DMS 273 treated with DMSO at 0.1 percent for 48 hours (cell line): ENCODE data around the gene ALLC.

Experiments used
- DNase-seq: peaks from one replicate; lab custom pipeline; 2025; lab: John Stamatoyannopoulos, UW

ALLC gene

DNA sequence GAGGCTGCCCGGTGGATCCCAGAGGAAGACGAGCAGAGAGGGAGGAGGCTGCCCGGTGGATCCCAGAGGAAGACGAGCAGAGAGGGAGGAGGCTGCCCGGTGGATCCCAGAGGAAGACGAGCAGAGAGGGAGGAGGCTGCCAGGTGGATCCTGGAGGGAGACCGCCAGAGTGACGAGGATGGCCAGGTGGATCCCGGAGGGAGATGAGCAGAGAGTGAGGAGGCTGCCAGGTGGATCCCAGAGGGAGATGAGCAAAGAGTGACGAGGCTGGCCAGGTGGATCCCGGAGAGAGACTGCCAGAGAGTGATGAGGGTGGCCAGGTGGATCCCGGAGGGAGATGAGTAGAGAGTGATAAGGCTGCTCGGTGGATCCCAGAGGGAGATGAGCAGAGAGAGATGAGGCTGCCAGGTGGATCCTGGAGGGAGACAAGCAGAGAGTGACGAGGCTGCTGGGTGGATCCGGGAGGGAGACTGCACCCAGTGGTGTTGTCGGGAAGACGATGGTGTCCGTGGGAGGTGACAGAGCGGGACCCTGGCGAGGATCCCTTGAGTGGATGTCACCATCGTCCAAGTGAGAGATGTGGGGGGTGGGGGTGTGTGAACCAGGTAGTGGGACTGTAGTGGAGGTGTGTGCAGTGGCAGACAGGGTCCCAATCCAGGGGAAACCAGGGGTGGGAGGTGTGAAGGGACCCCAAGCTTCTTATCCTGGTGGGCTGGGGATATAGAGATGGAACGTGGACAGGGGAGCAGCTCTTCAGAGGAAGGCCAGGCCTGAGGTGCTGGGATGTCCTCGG is 67.7 kb downstream of the ALLC start:
- no peak for DNase-seq

DNA sequence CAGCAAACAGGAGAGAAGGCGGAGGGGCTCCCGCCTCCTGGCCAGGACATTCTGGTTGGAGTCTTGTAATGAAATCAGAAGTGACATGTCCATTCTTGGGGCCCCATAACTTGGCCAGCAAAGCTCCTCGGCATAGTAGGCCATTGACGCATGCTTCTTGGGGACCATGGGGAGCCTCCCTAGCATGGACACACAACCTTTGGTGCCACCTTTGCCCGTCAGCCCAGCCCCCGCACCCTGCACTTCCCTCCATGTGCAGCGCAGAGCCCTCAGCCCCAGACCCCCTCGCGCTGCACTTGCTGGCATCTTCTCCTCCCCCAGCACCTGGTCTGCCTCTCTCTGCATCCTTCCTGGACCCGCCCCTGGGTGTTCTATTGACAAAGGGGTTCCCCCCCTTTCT is 68.5 kb downstream of the ALLC start:
- DNase-seq: no peak

DNA sequence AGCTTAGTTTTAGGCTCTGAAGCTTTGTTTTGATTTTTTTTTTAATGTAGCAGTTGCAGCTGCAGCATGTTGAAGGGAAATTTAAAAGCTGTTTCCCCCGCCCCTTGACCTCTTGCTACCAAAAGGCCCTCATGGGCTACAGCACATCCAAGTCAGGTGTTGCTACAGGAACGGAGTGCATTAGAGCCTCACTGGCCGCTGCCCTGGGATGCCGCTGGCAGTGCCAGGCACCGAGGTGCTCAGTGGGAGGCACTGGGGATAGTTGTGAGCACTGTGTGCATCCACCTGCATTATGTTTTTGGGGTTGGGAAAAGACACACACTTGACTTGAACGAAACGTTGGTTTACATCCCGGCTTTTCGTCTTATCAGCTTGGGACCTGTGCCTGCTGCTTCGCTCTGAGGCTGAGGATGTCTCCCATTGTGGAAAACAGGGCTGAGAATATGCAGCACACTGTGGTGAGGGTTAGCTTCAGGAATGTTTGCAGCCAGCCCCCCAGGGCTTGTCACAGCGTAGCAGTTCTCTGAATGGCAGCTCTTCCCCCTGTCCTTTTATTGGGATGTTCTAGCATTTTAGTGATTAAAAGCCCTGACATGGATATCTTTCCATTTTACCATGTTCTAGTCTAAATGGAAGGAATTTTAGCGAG is 69.5 kb downstream of the ALLC start:
- DNase-seq: no peak

DNA sequence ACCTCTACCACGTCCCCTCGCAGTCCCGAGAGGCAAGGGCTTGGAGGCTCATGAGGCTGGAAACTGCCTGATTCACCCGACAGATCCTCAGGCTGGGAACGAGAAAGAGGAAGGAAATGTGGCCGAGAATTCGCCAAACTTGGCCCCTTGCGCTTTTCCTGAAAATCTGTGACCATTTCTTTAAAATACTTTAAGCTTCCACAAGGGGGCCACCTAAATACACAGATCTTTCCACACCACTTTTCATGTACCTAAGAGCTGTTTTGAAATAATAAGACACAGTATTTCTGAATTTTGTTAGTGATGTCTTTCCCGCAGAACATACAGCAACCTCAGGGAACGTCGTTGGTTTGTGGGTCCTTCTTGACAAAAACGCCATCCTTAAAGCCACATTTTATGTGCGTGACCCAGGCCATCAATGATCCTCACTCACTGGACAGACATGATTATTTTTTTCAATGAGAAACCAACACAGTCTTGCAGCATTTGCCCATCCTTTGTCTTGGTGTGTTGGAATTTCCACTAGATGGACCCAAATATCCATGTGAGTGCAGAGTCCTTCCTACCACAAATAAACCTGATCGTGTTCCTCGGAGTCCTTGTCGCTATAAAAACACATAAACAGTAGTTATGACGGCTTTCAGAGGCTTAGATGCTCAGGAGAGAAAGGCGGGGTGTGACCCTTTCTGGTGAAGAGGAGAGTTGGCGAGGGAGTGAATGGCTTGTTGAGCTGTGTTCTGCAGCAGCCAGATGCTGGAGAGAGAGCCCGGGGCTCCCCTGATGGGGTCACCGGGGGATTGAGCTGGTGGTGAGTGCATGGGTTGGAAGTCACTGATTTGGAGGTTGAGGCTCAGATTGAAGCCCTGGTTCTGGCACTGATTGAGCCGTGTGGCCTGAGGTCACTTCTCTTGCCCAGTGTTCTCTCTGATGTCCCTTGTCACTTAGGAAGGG is 70.4 kb downstream of the ALLC start:
- DNase-seq: no peak

DNA sequence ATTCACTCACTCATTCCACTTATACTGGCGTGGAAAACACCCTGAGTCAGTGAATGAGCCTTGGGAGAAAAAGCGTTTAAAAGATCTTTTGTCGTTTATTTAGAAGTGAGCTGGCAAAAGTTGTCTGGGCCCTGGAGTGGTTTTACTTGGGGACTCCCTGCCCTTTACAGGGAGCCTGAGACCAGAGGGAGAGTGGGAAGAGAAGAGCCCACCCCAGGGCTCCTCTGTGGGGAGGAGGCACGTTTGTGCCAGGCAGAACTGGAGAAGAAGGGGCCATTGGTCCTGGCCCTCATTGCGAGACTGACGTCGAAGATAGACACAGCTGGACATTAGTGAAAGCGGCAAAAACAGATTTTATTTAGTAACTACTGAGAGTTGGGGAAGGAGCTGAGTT is 71.1 kb downstream of the ALLC start:
- no peak for DNase-seq

DNA sequence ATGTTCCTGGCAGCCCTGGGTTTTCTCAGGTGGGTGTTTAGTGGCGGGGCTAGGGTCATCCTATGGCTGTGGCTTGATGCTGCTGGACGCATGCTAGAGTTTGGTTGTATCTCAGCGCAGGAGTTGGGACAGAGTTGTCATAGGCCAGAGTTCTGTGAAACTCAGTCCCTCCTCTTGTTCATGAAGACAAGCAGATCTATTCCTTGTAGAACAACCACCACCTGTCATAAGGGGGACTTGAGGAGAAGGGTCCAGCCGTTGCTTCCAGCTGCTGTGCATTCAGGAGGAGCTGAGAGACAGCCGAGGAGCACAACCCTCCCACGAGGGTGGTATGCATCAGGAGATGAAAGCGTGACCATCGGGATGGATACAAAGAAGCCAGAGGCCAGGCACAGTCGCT is 71.8 kb downstream of the ALLC start:
- no peak for DNase-seq

DNA sequence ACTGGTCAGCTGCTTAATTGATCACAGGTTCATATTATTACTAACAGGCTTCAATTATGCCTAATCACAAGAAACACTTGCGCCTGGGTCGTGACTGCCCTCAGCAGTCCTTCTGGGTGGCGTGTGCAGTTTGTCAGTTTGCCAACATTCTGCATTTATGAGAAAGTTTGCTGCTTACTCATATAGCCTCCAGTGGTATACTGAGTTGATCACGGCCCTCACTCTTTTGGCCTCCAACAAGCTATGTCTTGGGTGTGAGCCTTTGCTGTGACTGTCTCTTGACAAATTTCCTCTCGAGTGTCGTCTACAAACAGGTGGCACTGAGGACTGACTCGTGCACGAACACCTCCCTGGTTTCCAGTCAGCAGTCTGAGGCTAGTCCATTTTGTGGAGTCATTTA is 72.6 kb downstream of the ALLC start:
- no peak for DNase-seq

DNA sequence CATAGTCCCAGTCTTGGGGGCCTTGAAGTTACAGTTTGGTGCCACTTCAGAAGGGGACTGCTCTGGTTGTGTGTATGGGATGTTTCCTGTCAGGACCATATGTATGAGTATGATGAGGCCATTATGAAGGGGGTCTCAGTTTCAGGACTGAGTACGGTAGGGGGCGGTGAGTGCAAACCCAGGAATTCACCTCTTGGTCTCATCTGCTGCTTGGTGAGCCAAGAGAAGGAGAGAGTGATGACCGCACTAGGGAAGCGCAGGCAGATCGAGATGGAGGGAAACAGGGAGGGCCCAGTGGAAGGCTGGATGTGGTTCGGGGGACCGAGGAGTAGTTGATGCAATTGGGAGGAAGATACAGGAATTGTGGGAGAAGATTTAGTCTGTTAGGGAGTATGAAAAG is 73.8 kb downstream of the ALLC start:
- DNase-seq: no peak

DNA sequence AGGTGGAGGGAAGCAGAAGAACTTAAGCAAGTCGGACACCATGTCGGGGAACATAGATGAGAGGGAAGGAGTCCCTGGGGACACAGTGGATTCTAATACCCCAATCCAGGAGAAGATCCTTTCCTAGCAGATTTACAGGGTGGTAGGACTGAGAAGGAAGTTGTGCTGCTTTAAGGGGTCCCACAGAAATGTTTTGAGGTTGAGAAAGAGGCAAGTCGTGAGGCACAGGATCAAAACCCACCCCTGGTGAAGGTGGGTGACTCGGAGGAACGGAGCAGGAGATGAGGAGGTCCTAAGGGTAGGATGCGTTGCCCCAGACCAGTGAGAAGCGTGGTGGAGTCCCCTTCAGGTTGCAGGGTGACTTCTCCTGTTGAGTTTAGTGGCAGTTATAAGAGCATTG is 78.1 kb downstream of the ALLC start:
- DNase-seq: no peak

DNA sequence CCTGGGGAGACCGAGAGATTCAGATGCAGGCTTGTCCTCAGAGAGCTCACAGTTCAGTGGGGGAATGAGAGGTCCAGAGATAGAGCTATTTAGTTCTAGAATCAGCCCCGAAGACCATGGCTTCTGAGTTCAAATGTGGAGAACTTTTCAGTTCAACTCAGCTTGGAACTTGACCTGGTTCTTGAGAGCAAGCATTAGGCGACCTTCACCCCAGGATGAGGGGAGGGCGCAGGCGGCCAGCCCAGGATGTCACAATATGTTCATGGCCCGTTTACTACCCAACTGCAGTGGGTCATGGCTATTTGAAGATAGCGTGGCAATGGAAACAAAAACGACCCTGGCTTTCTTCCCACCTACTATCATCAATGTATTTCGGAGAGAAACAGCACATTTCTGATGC is 79.1 kb downstream of the ALLC start:
- DNase-seq: no peak

DNA sequence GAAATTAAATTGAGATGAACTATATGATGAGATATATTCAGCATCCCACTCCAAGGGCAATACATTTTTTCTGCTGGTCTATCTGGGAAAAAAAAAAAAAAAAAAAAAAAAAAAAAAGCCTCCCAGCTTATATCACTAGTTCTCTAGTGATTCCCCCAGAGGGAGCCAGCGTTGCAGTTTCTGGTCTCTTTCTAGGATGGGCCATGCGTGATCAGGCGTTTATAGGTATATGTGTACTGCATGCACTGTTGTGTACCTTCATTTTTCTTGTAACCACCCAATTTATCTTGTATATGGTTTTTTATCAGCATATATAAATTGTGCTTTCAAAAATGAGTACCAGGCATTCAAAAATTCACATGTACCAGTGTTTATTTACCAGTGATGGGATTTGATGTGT is 80.5 kb downstream of the ALLC start:
- DNase-seq: peak; percentile 2

DNA sequence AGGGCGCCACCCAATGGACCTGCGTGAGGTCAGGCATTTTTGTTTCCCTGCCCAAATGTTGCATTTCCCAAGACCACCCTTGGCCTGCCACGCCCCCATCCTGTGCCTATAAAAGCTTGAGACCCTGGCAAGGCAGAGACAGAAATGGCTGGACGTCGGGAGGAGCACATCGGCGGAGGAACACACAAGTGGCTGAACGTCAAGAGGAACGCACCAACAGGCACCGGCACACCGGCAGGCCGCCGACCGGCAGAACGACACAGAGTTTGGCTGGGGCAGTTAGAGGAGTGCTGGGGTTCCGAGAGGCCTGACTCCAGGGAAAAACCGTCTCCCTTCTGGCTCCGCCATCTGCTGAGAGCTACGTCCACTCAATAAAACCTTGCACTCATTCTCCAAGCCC is 81.3 kb downstream of the ALLC start:
- DNase-seq: no peak

DNA sequence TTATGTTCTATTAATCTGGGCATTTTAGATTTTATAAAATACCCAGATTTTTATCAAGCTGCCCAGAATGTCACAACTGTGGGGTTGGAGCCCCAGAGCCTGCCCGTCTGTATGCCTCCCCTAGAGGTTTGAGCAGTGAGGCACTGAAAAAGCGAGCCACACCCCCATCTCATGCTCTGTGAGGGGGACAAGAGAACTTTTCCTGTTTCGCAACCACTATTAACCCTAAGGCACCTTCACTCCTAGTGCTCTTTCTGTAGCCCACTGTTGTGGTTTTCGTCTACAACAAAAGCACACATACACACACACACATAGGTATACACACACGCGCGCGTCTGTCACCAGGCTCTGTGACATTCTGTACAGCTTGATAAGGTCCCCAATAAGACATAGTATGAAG is 83.4 kb downstream of the ALLC start:
- no peak for DNase-seq

DNA sequence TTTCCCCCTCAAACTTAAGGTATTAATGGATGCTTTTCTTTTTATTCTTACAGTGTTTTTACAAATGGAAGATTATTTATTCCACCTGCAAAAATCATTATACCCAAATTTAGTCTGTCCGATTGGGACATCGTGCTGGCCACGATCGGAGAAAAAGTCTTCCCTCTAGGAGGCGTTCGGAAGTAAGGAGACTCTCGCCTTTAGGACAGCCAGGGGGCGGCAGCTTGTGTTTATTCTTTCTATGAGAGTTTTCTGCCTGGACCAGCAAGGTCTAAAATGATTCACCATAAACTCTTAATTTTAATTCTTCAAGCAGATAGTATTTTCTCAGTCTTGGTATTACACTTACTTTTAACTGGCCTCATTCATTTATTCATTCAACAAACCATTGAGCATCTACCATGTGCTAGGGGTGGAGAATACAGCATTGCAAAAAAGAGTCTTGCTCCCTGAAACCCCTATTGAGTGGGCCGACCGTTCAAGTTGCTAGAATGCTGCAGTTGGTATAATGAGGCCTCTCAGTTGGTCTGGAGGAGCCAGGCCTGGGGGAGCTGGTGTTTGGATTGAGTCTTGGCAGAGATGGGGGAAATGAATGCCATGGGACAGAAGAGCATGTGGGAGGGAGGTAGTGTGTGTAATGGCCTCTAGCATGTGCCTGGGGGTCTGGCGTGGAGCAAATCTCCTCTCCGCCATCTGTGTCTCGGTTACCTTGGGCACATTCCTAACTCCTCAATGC is 84.0 kb downstream of the ALLC start:
- DNase-seq: no peak

DNA sequence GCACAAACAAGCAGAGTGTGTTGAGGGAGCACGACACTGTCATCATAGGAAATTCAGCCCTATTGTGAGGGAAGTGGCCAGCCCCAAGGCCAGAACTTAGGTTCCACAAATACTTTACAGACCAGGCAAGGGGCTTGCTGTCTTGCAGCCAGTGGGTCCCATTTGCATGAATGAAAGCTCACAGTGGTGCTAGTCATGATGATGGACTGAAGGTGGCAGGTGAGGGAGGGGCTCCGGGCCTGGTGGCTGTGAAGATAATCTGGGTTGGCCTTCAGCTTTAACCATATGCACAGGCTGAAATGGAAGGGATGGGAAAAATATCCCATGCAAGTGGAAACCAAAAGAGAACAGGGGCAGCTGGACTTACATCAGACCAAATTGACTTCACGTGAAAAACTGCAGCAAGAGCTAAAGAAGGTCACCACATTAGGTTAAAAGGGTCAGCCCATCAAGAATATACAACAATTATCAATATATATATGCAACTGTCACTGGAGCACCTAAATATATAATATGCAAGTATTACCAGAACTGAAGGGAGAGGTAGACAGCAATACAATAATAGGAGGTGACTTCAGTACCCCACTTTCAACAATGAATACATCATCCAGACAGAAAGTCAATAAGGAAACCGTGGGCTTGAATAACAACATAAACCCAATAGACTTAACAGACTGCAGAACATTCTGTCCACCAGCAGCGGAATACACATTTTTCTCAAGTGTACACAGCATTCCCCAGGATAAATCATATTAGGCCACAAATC is 84.9 kb downstream of the ALLC start:
- DNase-seq: no peak

DNA sequence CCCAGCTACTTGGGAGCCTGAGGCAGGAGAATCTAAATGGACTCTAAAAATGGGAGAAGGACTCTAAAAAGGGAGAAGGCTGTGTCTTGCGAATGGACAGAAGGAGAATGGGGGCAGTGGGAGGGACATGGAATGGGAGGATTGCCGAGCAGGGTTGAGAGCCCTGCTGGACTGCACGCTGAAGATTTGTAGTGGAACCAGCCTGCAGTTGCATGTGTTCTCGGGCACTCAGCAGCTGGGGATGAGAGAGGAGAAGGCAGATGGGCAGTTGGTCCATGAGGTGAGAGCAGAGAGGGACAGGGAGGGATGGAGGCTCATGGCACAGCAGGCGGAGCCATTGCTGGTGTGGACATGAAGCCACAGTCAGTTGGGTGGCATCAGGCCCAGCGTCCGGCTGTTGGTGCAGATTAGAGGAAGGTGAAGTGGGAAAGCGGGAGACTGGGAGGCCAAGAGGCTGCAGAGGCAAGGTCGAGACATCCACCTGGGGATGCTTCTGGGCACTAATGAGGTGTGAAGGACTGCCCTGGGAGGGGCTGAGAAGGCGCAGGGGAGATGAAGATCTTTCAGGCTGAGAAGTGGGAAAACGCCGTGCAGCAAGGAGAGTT is 86.1 kb downstream of the ALLC start:
- no peak for DNase-seq

DNA sequence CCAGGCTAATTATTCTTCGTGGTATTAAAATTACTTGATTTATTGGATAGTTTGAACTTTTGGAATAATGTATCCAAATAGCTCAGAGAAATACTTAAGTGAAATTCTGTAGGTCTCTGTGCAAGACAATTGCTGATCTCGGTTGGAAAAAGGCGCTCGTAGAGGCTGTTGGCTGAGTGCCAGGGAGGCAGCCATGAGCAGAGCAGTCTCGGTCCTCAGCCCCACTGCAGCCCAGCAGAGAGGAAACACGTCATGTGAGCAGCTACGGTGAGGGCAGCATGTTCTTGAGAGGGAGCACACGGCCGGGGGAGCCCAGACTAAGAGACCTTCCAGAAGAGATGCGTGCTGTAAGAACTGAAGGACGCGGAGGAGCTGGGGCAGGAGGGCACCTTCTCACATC is 87.9 kb downstream of the ALLC start:
- DNase-seq: no peak

DNA sequence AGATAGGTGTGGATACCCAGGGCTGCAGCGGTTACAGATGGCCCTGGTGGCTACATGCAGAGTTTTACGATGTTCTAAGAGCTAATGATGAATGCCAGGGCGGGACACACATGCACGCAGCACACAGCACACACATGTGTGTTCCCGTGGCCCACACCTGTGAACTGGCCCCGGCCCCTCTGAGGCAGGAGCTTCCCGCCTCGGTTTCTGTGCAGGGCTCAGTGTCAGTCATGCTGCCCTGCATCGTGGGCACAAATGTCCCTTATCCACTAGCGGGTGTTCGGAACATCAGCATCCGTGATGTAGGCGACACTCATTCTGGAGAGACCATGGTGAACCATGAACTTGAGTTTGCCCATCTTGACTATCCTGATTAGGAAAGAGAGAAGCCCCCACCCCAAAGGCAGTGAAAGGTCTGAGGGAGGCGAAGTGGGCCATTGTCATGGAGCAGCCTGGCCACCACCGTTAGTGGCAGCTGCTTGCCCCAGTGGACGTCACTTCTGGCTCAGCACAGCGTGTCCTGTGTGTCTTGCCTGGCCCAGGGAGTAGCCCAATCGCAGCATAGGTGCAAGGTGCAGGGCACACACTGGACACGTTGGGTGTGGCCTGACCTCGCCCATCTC is 89.1 kb downstream of the ALLC start:
- DNase-seq: no peak

DNA sequence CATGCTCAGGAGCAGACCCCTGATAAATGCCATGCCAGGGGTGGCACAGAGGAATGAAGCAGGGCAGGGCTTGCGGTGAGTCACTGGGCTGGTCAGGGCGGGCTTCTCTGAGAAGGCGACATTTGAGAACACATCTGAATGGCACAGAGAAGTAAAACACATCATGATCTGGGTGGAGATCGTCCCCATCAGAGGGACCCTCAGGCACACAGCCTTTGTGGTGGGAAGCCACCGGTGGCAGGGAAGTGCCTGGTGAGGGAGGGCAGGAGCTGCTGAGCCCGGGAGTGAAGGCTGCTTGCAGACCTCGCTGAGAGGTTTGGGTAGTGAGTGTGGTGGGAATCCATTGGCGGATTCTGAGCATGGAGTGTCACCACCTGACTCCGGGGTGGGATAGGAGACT is 89.8 kb downstream of the ALLC start:
- no peak for DNase-seq

DNA sequence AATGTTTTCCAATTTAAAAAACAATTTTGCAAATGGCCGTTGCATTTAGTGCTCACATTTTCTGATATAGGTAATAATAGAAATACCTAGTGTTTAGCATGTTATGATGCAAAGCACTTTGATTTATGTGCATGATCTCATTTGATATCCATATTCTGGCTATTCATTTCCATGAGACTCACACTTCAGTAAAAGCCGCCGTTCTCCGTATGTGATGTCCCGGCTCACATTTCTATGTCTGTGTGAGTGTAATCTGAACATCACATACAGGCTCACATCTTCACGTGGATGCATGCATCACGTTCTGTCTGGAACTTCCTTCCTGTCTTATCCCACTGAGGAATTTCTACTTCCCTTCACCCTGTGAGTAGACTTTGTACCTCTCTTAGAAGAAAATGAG is 91.2 kb downstream of the ALLC start:
- no peak for DNase-seq

DNA sequence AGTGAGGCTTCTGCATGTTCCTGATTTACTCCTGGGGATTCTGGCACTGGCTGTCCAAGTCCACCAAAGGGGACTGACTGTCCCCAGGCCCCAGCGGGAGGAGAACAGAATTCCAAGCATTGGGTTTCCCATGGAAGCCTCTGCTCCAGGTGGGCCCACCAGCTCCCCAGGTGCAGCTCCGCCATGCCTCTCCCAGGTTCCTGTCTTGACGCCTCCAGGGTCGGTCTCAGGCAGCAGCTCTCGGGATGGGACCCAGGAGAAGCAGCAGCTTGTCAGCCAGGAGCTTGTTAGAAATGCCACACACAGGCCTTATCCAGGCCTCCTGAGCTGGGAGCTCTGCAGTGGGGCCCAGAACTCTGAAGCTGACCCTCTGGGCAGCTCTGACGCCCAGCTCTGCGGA is 93.3 kb downstream of the ALLC start:
- no peak for DNase-seq
